ENCODE measurements around the gene MBP.

DNA sequence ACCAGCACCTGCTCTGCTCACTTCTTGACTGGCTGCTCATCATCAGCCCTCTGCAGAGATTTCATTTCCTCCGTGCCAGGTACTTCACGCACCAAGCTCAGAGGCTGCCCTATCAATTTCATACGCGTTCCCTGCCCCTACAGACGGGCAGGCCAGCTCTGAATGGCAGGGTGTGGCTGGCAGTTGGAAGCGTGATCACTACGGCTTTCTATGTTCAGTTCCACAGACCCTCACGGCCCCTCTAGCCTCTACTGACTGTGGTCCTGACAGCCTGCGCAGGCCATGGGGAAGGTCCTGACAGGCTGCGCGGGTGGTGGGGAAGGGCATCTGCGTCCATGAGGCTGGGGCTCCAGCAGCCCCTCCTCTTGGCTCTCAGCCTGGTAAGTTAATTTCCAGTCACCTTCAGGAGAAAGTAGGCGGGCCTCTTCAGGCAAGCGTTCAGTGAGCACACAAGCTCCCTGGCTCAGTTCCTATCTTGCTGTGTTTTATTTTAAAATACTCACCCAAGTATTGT, 155.4 kb downstream of the MBP start:
- TF ChIP-seq, protein P1, sequence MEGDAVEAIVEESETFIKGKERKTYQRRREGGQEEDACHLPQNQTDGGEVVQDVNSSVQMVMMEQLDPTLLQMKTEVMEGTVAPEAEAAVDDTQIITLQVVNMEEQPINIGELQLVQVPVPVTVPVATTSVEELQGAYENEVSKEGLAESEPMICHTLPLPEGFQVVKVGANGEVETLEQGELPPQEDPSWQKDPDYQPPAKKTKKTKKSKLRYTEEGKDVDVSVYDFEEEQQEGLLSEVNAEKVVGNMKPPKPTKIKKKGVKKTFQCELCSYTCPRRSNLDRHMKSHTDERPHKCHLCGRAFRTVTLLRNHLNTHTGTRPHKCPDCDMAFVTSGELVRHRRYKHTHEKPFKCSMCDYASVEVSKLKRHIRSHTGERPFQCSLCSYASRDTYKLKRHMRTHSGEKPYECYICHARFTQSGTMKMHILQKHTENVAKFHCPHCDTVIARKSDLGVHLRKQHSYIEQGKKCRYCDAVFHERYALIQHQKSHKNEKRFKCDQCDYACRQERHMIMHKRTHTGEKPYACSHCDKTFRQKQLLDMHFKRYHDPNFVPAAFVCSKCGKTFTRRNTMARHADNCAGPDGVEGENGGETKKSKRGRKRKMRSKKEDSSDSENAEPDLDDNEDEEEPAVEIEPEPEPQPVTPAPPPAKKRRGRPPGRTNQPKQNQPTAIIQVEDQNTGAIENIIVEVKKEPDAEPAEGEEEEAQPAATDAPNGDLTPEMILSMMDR (conservative IDR thresholded peaks at IDR 0.05 in 1 of 2, IDR thresholded peaks at IDR 0.05 in 1 of 2; ENCODE audit: low read depth in 1 of 2, low read length in 2 of 2): no peak
- no peak for TF ChIP-seq EZH2 (IDR thresholded peaks at IDR 0.05; ENCODE audit: low read length, missing control alignments)
